Activated CD8-positive, alpha-beta memory T cell treated with anti-CD3 and anti-CD28 coated beads, Interleukin-2, amount 50 U/mL, for 1 hour (primary cell): ENCODE measurements around the gene AVP.

Experiments used
- DNase-seq: peaks from one replicate; pipeline ENCODE4 v3.0.0-alpha.2; 2020; ENCODE audit errors: extremely low read depth

The AVP gene

GRCh38 chr20:3109350-3110302, 25.1 kb upstream of the AVP start:
- DNase-seq = no peak

GRCh38 chr20:3107464-3108025, 23.0 kb upstream of the AVP start:
- DNase-seq = no peak

- no peak for DNase-seq
Observed at GRCh38 chr20:3106658-3107463, 22.3 kb upstream of the AVP start.

- no peak for DNase-seq
Observed at GRCh38 chr20:3106185-3106584, 21.7 kb upstream of the AVP start.

GRCh38 chr20:3105256-3106137, 21.0 kb upstream of the AVP start:
- DNase-seq = no peak

GRCh38 chr20:3103369-3104032, 19.0 kb upstream of the AVP start:
- DNase-seq = no peak

GRCh38 chr20:3102575-3103368, 18.2 kb upstream of the AVP start:
- DNase-seq = no peak

- peak; percentile 42 for DNase-seq
Observed at GRCh38 chr20:3101737-3102574, 17.4 kb upstream of the AVP start.

- DNase-seq = no peak
Observed at GRCh38 chr20:3101251-3101650, 16.7 kb upstream of the AVP start.

GRCh38 chr20:3100480-3100879, 16.0 kb upstream of the AVP start:
- DNase-seq = no peak

- DNase-seq = no peak
Observed at GRCh38 chr20:3094848-3095629, 10.5 kb upstream of the AVP start.

GRCh38 chr20:3093861-3094361, 9.4 kb upstream of the AVP start:
- DNase-seq = no peak

- DNase-seq = no peak
Observed at GRCh38 chr20:3092611-3093379, 8.3 kb upstream of the AVP start.

GRCh38 chr20:3090565-3090964, 6.0 kb upstream of the AVP start:
- no peak for DNase-seq

GRCh38 chr20:3088031-3088430, 3.5 kb upstream of the AVP start:
- DNase-seq = no peak

GRCh38 chr20:3085571-3086072, 1.1 kb upstream of the AVP start:
- DNase-seq = no peak

GRCh38 chr20:3084986-3085360, 449 bp upstream of the AVP start:
- no peak for DNase-seq
